NCI-H446 (cell line): ENCODE results near the gene LMO3.

Experiments
- DNase-seq, 2 experiments: peaks; one replicate each; lab custom pipeline; 2025; lab: John Stamatoyannopoulos, UW

Gene LMO3

GRCh38 chr12:16606117-16606200 lies at the start of gene LMO3:
TSS of gene LMO3 (minus strand) at chr12:16606162. CDS start at chr12:16600860, 5,302 bp downstream.
- DNase-seq: no peak

DNA sequence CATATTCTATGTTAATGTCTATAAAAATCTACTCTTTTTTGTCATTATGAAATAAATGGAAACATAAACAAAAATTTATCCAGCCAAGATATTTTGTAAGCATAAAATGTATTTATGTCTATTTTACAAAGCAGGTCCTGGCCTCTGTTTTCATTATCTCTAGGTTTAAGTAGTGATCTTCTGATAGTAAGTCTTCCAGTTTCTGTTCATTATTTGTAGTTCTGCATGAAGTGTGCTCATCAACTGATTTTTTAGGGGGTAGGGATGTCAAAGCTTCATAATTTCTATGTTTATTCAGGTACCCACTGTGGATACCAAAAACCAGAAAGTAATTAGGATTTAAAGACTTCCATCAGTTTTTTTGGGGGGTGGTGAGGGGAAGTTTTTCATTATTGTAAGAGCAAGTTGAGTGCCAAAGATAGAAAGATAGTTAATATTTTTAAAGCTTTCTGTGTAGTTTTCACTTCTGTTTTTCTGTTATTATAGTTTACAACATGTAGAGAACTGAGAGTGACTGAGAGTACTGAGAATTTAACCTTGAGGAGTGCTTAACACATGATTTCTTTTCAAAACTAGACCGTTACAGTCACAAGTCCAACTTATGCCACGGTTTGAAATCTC lies 30.6 kb upstream of the LMO3 start:
- DNase-seq: no peak

DNA sequence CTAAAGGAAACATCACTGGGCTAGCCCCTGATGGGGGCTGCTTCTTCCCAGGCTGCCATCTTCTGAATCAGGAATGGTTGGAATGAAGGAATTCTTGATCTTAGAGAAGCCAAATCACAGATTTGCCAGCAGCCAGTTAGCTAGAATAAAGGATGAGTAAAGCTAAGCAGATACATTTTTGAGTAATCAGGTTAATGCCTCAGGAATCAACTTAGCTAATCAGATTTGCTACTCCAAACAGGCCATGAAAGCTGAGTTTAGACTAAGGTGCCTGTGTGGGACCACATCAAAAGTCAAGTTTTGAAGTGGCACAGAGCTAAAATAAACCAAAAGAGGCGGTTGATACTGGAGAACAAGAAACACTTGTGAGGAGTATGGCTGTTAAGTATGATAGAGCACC lies 28.8 kb upstream of the LMO3 start:
- no peak for DNase-seq

DNA sequence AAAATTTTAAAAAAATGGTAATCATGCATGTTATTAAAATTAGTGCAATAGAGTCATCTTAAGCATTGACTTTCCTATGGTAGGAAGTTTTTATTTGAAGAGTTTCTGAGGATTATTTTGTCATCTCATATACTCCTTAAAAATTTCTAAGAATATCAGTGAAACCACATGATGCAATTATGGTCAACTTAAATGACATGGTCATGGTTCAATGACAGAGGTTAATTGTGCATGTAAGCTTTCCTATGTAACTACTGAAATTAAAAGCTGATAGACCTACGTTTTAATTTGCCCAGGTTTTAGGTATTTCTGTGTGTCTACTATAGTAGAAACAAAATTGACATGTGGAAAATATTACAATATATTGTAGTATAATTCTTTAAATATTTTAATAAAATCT lies 21.0 kb upstream of the LMO3 start:
- no peak for DNase-seq

- DNase-seq: no peak
Observed at GRCh38 chr12:16622338-16622737, 16.4 kb upstream of the LMO3 start.

- DNase-seq: no peak
Observed at GRCh38 chr12:16619537-16619936, 13.6 kb upstream of the LMO3 start.

- no peak for DNase-seq
Observed at GRCh38 chr12:16618256-16618655, 12.3 kb upstream of the LMO3 start.

DNA sequence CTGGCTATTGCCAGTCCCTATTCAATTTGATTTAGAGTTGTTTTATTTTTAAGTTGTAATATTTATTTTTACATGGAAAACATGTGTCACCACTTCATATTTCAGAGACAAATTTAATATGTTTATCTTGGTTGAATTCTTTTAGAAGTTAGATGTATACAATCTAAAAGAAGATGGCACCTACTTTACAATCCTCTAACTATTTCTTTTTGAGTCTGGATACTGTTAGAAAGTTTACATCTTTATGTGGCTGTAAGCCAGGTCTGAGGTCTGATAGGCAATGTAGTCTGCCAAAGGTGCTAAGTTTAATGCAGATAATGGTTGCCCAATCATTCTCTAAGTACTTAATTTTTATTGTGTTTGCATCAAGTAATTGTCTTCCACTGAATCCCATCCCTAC lies 7.2 kb upstream of the LMO3 start:
- DNase-seq: no peak

- no peak for DNase-seq
Observed at GRCh38 chr12:16612647-16613046, 6.7 kb upstream of the LMO3 start.

DNA sequence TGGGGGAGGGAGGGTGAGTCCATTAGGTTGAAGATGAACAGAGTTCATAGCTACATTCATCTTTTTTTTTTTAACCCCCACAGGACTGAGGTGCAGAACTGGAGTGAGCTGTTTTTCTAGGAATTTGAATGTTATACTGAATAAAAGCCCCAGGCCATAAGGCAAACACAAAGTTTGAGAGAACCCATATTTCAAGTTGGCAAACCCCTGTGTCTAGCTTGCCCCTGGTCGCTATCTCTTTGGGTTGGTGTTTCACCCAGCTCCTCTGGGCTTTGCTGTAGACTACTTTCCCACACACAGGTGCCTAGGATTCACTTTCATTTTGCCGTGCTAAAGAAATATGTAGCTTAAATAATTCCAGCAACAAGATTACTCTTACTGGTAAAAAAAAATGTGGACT lies 5.2 kb upstream of the LMO3 start:
- DNase-seq: no peak

- DNase-seq: no peak
Observed at GRCh38 chr12:16610743-16611142, 4.8 kb upstream of the LMO3 start.

DNA sequence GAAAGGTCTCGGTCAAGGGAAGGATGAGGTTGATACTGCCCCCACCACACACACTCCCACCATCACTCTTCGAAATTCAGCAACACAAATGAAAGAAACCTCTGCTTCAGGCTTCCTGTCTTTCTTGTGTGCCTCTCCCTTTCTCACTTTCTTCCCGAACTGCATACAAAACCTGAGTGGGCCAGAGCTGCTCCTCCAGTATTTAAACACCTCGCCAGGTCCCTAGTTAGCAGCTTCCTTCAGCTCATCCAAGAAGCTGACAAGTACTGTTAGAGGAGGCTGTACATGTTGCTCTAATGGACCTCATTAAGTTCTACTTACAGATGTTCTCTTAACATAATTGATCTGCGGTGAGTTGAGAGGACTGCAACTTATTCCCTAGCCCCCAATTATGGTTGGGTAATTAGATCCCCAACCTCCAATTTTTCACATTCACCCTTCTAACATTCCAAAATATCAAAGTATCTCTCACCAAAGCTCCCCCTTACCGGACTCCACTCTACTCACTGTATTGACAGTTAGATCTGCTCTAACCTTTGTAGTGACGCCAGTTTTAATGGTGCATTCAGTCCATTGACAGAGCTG lies 4.1 kb upstream of the LMO3 start:
- no peak for DNase-seq

DNA sequence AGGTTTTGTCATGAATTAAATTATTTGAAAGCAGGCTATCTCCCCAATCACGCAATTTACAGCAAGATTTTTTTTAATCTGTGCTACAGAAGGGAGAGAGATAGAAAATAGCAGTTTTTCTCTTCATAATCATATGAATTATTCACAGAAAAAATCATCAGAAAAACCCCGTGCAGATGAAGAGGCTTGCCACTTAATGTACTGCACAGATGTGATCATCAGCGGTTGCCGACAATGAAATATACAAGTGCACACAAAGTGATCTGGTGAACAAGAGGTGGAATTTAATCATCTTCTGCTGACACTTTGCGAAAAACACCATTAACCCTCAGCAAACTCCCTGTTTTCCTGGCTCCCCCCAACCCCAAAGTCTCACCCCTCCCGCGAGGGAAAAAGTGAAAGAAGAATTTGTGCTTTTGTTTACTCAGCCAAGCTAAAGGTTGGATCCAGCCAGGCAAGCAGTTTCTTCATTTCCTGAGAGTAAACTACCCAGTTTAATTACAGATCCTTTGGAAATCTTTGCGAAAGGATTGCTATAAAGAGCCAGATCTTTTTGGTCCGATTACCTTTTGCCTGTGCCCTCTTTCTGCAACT lies 3.1 kb upstream of the LMO3 start:
- DNase-seq: no peak

DNA sequence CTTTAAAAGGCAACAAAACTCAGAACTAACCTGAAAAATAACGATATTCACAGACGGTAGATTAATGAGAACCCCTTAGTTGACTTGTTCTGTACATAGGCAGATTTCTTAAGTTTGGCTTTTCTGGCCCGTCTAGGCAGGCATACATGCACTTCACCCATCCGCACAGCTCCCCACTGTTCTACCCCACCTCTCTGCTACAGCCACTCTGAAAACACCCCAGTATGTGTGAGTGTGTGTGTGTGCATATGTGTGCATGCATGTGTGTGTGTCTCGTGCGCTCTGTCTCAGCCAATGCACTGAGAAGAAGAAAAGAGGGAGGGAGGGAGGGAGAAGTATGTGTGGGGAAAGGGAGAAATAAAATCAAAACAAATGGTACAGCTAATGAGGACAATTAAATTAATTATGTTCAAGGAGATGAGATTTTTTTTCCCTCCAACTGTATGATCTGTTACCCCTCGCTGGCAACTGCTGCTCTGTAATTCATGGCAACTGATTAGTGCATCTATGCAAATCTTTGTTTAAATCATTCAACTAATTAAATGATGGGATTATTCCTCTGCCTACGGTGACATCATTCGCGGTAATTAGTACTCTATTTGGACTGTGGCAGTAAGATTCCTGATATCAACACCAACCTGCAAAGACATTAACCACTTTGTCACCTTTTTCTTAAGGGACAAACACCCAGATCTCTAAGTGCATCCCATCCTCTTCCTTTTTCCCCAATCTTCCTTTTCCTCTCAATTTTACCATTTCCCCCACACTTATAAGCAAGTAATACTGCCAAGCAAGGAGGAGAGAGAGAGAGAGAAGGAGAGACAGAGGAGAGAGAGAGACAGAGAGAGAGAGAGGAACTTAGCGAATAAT lies 2.2 kb upstream of the LMO3 start:
- DNase-seq: no peak

GRCh38 chr12:16606991-16607390 lies 1.0 kb upstream of the LMO3 start:
- no peak for DNase-seq

DNA sequence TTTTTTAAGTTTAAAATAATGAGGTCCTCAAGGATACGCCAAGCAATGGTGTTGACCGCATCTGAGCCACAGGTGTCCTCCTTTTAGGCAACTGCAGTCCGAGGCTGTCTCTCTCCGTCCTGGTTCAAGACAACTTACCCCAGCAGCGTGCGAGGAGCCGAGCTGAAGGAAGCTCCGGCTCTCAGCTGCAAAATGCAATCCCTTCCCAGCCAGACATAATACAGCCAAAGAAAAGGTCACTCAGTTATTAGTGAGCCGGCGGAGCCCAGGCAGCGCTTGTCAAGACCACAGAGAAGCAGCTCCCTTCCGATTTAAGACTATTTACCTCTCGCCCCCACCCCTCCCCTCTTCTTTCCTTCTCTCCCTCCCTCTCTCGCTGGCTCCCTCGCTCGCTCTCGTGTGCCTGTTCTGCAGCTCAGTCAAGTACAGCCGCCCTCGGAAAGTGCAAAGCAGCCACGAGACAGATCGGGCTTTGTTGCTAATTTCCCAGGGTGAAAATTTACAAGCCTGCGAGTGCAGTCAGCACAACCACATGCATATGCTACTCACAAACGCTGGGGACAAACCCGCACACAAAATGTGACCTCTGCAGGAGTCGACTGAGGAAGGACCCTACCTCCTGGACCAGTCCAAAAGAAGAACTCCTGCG lies 363 bp upstream of the LMO3 start:
- no peak for DNase-seq

DNA sequence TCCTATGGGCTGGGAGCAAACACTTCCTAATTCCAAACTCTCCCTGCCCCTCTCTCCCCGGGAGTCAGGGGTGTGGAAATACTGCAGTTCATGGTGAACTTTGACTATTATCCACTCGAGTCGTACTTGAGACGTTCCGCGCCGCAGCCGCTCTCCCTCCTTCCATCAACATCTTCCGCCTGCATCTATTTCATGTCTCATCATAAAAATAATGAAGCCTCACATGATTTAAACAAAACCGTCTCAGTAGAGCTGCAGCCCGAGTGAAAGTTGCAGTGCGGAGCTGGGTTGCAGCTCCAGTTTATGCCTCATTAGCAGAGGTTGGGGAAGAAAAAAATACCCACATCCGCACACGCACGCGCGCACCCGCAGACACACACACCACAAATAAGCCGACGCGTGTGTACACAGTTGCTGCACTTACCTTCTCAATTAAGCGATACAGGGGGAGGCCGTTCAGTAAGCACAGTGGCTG lies 283 bp downstream of the LMO3 start:
- DNase-seq: no peak

DNA sequence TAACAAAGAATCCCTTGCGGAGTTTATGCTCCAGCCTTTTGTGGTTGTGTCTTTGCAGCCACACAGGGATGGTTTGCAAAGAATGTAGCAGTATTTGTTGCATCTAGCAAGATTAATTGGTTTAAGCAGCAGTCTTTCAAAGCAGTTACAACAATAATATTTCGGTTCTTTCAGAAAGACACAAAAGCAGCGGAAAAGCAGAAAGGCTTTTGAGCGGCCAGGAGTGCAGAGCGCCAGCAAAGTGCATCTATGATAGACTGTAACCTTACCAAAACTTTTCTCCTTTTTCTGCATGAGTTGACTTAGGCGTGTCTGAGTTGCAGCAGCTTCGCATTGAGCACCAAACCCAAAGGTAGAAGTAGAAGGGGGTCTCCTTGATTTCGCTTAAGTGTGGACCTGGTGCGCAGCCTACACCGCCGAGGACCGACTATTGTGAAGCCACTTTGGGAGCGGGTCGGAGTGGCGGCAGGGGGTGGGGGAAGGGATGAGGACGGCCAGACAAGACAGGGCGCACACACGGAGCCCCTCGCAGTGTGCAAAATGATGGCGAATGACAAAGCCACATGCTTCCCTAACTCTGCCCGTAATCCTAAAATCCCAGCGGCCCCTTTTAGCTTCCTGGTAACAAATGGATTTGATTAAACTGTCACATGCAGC lies 1.2 kb downstream of the LMO3 start:
- DNase-seq: no peak

DNA sequence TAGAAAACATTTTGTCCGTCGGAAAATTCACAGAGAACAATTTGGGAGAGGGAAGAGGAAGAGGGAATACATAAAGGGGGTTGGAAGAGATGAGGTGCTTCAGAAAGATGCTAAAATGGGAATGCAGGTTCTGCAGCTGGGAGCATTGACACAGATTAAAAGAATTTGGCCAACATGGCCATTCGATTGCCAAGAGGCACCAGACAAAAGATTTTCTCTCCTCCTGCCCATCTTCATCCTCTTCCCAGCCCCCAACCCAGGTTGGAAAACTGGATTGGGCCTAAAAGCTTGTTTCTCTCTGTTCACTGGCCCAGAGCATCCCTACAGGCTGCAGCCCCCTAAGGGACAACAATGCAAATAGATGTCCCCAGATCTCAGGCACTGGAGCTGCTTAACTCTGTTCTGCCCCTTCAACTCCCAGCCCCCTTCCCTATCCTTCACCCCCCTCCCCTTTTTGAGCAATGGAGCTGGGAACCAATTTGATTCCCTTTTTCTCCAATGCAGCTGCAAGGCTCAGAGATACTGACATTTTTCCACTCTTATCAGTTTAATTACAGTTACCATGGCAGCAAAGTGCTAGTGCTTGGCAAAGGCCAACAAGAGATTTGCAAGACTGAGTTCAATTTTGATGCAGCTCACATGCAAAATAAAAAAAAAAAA lies 1.9 kb downstream of the LMO3 start:
- DNase-seq: no peak

DNA sequence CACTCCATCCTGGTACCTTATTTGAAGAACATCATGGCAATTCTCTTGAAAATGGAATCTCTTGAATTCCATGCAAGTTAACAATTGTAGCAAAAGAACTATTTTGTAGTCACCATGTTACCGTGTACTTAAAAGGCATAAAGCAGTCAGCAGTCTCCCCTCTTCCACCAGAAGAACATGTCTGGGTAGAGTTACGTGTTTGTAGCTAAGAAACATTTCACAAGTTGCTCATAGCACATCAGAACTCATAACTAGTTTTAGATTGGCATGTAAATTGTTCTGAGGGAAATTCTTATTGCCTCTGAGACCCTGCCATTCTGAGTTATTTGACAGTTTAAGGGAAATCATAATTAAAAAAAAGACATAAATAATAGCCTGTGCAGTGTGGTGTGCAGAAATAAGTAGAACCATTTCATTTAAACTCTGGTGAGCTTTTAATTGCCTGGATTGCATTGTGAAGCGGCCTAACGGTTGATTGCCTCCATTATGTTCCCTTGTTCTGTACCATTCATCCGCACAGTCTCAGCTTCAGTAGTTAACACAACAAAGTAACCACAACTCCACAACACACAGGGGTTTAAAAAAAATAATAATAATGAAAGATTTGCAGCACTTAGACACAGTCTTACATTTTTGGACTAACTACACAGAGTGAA lies 2.6 kb downstream of the LMO3 start:
- no peak for DNase-seq

DNA sequence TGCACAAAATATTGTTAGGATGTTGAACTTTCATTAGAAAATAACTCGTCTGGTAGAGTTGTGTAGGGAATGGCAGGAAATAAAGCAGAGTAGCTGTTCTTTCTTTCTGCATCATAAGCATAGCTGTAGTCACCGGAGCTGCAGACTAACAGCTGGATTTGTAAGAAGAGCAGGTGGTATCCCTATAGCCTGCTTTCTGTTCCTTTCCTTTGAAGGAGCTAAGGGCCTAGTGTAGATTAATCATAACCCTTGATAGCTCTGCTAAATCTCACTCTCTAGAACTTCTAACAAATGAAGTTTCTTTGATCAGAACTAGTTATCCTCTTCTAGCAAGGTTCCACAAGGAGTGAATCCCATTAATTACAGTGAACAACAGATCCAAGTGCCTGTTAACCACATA lies 3.5 kb downstream of the LMO3 start:
- DNase-seq: no peak
